K562 treated with DMSO at 1 percent for 4 hours (cell line): Measurements from ENCODE around the gene CHFR. TPM values are rescaled to one million over a fixed set of nuclear protein-coding genes. Genes with fewer than 3 reads are reported as not detected.

Experiments
- total RNA-seq: library from RNA; unstranded; fragments of 300-600 nt; gene quantifications from 2 replicates; pipeline ENCODE4 v1.2.3, GENCODE V29; 2022; ENCODE audit not compliant: insufficient read depth

CHFR gene
- total RNA-seq, result 20.2 and 25.5 TPM in 2 replicates

GRCh38 chr12:132887513-132888351 is at the start of gene CHFR:
Gene CHFR, minus strand, starts transcription at chr12:132887605. Its CDS starts 277 bp downstream, at chr12:132887328.

GRCh38 chr12:132828706-132829534 is 58.5 kb downstream of the CHFR start, which contains the start of gene GOLGA3:
Gene GOLGA3, minus strand, starts transcription at chr12:132828869. Its CDS starts 6,741 bp downstream, at chr12:132822128.

Other genes starting within 250 kb of the CHFR start
- gene POLE, start 200.3 kb downstream of the CHFR start, total RNA-seq, result 41.1 and 63.6 TPM in 2 replicates
- 54.8 and 69.1 TPM in 2 replicates for gene PXMP2, start 200.0 kb downstream of the CHFR start, total RNA-seq
- 26.6 and 28.7 TPM in 2 replicates for gene PGAM5, start 176.8 kb downstream of the CHFR start, total RNA-seq
- gene ANKLE2, start 125.8 kb downstream of the CHFR start, total RNA-seq, result 21.9 and 32.2 TPM in 2 replicates
- gene GOLGA3, start 58.7 kb downstream of the CHFR start, total RNA-seq, result 26.1 and 36.3 TPM in 2 replicates
- gene ZNF605, start 68.7 kb upstream of the CHFR start, total RNA-seq, result 0.52 and 2.4 TPM in 2 replicates
- 5.3 and 5.4 TPM in 2 replicates for gene ZNF26, start 98.8 kb upstream of the CHFR start, total RNA-seq
- 7.4 and 8.2 TPM in 2 replicates for gene ZNF84, start 149.9 kb upstream of the CHFR start, total RNA-seq
- gene ZNF140, start 193.3 kb upstream of the CHFR start, total RNA-seq, result 10.2 and 15.1 TPM in 2 replicates
- 0.33 TPM in 2 replicates for gene ZNF891, start 242.7 kb upstream of the CHFR start, total RNA-seq
- gene ZNF10, start 243.0 kb upstream of the CHFR start, total RNA-seq, result 7.2 and 10.5 TPM in 2 replicates